GM18517 (cell line): ENCODE measurements around the gene GP5.

Experiments
- ATAC-seq: cut with Tn5 transposase; IDR thresholded peaks from one replicate; pipeline ENCODE4 v1.9.1; 2021; ENCODE audit warnings: mild to moderate bottlenecking, moderate library complexity; ENCODE audit not compliant: unreplicated experiment

GP5 gene

GRCh38 chr3:194397757-194398312 lies 1.2 kb downstream of the GP5 start:
- ATAC-seq = no peak

DNA sequence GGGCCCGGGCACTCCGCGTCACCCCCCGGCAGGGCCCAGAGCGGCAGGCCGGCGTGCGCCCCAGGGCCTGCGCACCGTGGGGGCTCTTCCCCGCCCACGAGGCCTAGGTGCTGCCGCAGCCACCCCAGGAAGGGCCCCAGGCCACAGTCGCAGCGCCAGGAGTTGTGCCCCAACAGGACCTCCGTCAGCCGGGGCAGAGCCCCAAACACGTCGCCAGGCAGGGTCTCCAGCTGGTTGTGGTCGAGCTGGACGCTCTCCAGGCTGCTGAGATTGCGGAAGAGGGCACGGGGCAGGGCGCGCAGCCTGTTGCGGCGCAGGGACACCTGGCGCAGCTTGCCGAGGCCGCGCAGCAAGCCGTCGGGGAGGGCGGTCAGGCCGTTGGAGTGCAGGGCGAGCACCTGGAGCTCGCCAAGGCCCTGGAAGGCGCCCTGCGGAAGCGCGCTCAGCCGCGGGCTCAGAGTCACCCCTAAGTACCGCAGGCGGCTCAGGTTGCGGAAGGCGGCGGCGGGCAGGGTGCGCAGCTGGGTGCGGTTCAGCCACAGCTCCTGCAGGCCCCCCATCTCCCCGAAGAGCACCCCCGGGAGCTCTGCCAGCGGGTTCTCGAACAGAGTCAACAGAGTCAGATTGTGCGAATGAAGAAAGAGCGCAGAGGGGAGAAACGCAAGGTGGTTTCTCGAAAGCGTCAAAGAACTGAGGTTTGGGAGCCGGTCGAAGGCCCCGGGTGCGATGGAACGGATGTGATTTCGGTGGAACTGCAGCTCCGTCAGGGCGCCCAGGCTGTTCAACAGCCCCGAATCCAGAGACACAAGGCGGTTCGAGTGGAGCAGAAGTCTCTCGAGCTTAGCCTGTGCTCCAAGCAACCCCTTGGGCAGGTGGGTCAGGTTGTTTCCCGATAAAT lies 2.0 kb downstream of the GP5 start:
- no peak for ATAC-seq

DNA sequence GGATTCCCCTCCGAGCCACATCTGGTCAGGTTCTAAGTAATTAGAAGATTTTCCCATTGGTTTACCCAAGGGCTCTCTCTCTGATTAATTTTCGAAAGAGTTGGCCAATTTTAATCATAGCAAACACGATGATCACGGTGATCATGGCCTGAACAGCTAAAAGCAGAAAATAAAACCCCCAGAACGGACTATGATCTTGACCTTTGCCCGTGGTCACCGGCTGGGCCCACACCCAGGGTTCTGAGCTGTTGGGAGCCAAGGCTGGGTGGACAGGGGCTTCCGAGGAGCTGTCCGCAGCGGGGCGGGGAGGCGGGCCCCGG lies 2.6 kb downstream of the GP5 start:
- ATAC-seq = no peak

GRCh38 chr3:194395778-194396538 lies 3.1 kb downstream of the GP5 start:
- ATAC-seq = no peak

- ATAC-seq = no peak
Observed at GRCh38 chr3:194395212-194395611, 3.9 kb downstream of the GP5 start.

DNA sequence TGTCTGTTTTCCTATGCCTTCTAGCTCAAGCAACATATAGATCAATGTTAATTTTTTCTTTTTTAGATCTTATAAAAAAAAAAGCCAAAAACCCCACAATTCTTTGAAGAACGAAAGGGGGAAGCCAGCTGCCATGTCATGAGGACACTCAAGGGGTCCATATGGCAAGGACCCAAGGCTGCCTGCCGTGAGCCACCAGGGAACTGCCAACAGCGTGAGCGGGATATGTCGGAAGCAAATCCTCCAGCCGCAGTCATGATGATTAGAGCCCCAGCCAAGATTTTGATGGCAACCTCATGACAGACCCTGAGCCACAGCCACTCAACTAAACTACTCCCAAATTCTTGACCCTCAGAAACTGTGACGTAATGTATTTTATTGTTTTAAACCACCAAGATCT lies 6.5 kb downstream of the GP5 start:
- no peak for ATAC-seq

GRCh38 chr3:194390835-194391234 lies 8.2 kb downstream of the GP5 start:
- ATAC-seq = no peak

DNA sequence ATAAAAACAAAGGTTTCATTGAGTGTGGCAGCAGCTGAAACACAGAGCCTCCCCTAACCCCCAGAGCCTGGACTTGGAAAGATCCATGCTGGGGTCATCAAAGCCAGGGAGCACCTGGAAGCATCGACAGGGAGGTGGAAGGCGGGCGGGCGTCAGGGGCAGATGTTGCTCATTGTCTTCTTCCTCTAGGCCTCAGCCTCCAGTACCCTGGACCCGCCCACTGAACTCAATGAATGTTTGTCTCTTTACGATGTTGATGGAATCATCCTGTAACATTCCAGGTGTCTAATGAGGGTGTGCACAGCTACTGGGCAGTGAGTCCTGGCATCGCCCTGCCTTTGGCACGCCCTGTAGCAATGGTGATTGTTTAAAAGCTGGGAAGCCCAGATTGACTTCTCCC lies 9.8 kb downstream of the GP5 start:
- ATAC-seq = no peak

DNA sequence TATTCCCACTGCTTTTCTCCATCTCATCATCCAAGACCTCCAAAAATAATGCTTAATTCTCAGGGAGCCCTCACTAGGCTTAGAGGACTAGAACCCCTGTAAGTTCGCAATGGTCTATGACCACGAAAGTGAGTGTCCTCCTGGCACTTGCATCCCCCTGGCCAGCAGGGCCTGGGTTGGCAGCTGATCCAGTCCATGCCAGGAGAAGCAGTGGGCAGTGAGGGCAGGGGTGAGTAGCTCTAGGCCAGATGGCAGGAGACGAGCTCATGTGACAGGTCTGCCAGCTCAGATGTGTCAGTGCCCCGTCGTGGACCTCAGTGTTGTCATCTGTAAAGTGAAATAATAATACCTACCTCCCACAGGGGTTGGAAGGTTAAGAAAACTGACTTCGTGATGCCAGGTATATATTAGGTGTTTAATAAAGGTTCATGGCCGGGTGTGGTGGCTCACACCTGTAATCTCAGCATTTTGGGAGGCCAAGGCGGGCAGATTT lies 11.1 kb downstream of the GP5 start:
- ATAC-seq = no peak

DNA sequence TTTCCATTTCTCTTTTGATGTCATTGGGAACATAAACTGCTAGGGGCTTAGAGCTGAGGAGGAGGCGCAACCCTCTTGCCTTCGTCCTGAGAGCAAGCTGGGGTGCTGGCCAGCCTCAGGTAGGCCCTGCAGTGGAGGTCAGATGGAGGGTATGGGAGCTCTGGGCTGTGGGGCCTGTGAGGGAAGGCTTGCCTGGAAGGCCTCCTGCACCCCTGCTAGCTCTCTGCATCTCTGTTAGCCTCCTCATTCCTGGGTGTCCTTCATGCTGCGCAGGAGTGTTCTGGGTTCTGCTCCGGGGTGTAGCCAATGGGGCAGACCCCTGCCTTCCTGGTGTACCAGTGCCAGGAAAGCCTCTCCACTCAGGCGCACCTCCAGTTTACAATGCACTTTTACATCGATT lies 11.8 kb downstream of the GP5 start:
- ATAC-seq = no peak

- ATAC-seq = no peak
Observed at GRCh38 chr3:194386648-194387047, 12.4 kb downstream of the GP5 start.

DNA sequence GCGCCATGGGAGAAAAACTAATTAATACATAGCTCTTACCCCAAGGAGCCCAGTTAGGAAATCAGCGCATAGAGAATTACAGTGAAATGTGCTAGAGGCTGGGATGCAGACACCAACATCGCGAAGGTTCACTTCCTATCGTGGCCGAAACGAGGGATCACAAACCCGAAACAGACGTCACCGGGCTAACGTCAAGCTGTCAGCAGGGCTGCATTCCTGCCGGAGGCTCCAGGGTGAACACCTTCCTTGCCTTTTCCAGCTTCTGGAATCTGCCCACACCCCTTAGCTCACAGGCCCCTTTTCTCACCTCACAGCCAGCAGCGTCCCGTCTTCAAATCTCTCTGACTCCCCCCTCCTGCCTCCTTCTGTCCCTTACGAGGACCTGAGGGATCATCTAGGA lies 13.0 kb downstream of the GP5 start:
- ATAC-seq = no peak

GRCh38 chr3:194384569-194385001 lies 14.5 kb downstream of the GP5 start:
- ATAC-seq = no peak

GRCh38 chr3:194384156-194384555 lies 14.9 kb downstream of the GP5 start:
- ATAC-seq = no peak

- no peak for ATAC-seq
Observed at GRCh38 chr3:194383276-194383940, 15.7 kb downstream of the GP5 start.

DNA sequence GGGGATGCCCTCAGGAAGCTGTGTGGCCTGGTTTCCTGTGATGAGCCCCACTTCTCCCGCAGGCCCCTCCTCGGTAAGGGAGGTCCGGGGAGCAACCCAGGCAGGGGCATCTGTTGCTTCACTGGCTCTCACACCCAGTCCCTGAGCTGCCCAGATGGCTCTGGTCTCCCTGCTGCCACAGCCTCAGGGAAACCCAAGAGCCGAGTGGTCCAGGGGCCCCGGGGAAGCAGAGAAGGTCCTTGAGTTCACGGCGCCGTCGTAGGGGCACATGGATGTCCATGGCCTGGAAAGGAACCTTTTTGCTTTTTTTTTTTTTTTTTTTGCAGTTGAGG lies 16.2 kb downstream of the GP5 start:
- ATAC-seq = no peak

DNA sequence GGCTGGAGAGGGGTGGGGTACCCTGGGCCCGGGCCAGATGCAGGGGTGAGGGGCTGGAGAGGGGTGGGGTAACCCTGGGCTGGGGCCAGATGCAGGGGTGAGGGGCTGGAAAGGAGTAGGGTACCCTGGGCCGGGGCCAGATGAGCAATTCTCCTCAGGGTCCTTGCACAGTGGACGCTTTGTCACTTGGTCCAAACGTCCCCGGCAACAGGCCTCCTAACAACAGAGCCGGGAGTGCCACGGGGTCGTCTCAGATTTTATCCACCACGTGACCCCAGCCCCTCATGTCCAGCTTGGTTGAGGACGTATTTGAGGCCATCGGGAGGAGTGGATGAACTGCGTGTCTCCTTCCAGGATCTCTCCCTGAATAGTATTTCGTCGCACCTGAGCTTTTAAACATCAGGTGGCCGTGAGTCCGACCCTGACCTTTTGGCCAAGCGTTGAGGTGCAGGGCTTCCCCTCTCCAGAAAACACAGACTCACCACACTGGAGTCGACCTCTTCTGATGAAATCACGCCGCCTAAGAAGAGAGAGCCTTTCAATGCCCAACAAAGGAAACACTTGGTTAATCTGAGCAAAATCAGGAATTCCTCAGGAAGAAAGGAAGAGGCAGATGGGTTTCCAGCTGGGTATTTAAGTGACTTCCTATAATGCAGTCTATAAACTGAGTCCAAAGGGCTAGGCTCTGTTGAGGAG lies 16.7 kb downstream of the GP5 start:
- ATAC-seq = no peak

GRCh38 chr3:194381460-194381875 lies 17.6 kb downstream of the GP5 start:
- ATAC-seq = no peak

DNA sequence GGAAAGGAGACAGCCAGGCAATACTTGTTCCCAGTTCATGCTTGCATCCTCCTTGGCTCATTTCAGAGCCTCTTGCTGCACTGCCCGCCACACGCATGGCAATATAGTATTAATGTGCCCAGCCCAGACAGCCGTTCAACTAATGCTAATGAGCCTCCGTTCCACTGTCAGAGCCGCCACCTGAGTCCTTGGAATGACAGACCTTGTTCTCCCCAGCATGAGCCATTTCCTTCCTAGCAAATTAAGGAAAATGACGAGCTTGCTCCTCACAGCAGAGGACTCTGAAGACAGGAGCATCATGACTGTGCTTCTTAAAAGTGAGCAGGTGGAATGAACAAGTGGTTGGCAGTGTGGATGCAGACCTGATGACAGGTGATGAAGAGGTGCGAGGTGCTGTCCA lies 18.7 kb downstream of the GP5 start:
- ATAC-seq = no peak

DNA sequence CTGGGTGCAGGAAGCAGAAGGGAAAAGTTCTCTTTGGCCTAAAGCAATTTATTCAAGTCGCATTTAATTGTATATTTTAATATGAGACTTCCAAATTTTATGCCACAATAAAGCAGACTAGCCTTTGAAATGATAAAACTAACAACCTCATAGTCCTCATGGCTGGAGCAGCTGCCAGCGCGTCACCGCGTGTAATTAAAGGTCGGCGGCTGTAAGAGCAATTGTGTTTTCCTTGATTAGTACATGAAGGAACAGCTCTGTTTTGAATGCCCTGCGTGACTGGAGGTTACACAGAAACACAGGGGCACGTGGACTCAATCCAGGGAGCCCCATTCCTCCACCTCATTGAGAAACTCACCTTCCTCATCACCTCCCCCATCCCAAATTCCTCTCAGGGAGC lies 19.4 kb downstream of the GP5 start:
- ATAC-seq = no peak

DNA sequence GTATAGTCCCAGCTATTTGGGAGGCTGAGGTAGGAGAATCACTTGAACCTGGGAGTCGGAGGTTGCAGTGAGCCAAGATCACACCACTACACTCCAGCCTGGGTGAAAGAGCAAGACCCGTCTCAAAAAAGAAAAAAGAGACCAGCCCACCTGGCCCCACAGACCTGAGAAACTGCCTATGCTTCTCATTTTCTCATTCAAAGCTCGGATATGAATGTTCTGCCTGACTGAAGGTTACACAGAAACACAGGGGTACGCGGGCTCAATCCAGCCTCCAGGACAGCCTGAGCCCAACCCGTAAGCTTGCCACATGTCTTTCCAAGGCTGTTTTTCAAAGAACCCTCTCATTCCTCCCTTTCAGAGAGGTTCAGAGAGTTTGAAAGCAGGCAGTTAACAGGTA lies 19.8 kb downstream of the GP5 start:
- no peak for ATAC-seq
